H1 (cell line): ENCODE measurements around the gene KCNB1. TPM values are rescaled to one million over a fixed set of nuclear protein-coding genes. Genes with fewer than 3 reads are reported as not detected.

Source experiments
- CBX5 ChIP-seq: fragments of 300-800, 300-1000 bp; sonication (generic); IDR thresholded peaks from 2 replicates; pipeline ENCODE4 v1.7.1; 2016; ENCODE audit warnings: antibody characterized with exemption, low read length, low read depth
- SIN3A ChIP-seq, 2 experiments: IDR thresholded peaks in 1 of 2; conservative IDR thresholded peaks in 1 of 2; 2 replicates each; pipeline ENCODE4 v1.6.1; 2011 to 2012; ENCODE audit warnings: low read length in 2 of 2, improper control_type of control experiment in 1 of 2, low read depth in 1 of 2, mild to moderate bottlenecking in 1 of 2
- SIX5 ChIP-seq: IDR thresholded peaks from 2 replicates; pipeline ENCODE4 v1.6.1; 2011; ENCODE audit warnings: mild to moderate bottlenecking, low read depth, low read length
- YY1 ChIP-seq: IDR thresholded peaks from 2 replicates; pipeline ENCODE4 v1.6.1; 2011; ENCODE audit warnings: low read depth, mild to moderate bottlenecking, low read length
- polyA plus RNA-seq, 7 experiments: library from polyadenylated mRNA; depleted of rRNA in 3 of 7; stranded (reverse) in 5 of 7; unstranded in 2 of 7; fragments of >200 nt in 5 of 7; fragments of 200-250 nt in 2 of 7; gene quantifications; 1 replicate in 5 of 7; 2 replicates in 1 of 7; 4 replicates in 1 of 7; pipeline versions ENCODE4 v1.2.1 to v1.2.3, GENCODE V29; 2011 to 2013; ENCODE audit warnings: missing spikeins in 2 of 7, mixed read lengths in 2 of 7
- total RNA-seq: library from RNA; stranded (reverse); fragmentation: NEBNext Ultra II Directional; extraction: Animal tissue kit (Norgen Biotek cat#: 25700); gene quantifications from 2 replicates; pipeline ENCODE4 v1.2.1, GENCODE V29; 2021

KCNB1 gene
- total and polyA plus RNA-seq, 2 of the 8 experiments (the other 6 are each of a cell fraction or from before 2014, with no cell fraction given): 0.58 to 0.67 TPM

DNA sequence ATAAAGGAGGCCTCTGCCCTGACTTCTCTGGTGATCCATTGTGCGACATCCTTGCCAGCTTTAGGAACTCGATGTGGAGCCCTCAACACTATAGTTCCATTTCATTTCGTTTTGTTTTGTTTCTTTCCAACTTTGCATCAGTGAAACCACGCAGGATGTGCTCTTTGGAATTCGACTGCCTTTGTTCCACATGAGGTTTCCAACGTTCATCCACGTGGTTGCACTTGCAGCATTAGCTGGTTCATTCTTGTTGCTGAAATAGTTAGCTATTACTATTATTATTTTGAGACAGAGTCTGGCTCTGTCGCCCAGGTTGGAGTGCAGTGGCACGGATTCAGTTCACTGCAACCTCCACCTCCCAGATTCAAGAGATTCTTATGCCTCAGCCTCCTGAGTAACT lies 143.3 kb downstream of the KCNB1 start (continued):
- TF ChIP-seq YY1 (no peak), CBX5 (no peak), SIN3A (conservative IDR thresholded peaks at IDR 0.05 in 1 of 2, IDR thresholded peaks at IDR 0.05 in 1 of 2; ENCODE audit: low read depth in 1 of 2, low read length in 2 of 2) (no peak), SIX5 (no peak)
